Endodermal cell (in vitro differentiated cells): ENCODE data around the gene ELP1. TPM values are rescaled to one million over a fixed set of nuclear protein-coding genes. Genes with fewer than 3 reads are reported as not detected.

Source experiments
- DNase-seq: peaks from one replicate; pipeline ENCODE4 v3.0.0-alpha.2; 2017
- H3K27ac ChIP-seq: 2 replicates; pipeline ENCODE4 v1.5.1; 2013; ENCODE audit warnings: mild to moderate bottlenecking, low read depth, low read length, moderate library complexity
- H3K27me3 ChIP-seq: 2 replicates; pipeline ENCODE4 v1.6.1; 2013; ENCODE audit warnings: mild to moderate bottlenecking, low read length, moderate library complexity; ENCODE audit not compliant: insufficient read depth, control insufficient read depth, poor library complexity, severe bottlenecking
- H3K36me3 ChIP-seq: 2 replicates; pipeline ENCODE4 v1.7.0; 2013; ENCODE audit warnings: mild to moderate bottlenecking, low read length, moderate library complexity; ENCODE audit not compliant: control insufficient read depth, insufficient read depth
- H3K4me1 ChIP-seq: one replicate; pipeline ENCODE4 v1.7.0; 2013; ENCODE audit warnings: low read length; ENCODE audit not compliant: control insufficient read depth, insufficient read depth
- H3K4me3 ChIP-seq: 2 replicates; pipeline ENCODE4 v1.5.1; 2013; ENCODE audit warnings: mild to moderate bottlenecking, low read length, moderate library complexity
- H3K9ac ChIP-seq: 2 replicates; pipeline ENCODE4 v1.6.1; 2013; ENCODE audit warnings: mild to moderate bottlenecking, low read length, moderate library complexity; ENCODE audit not compliant: poor library complexity, severe bottlenecking; ENCODE audit errors: extremely low read depth
- H3K9me3 ChIP-seq: 2 replicates; pipeline ENCODE4 v1.6.1; 2013; ENCODE audit warnings: mild to moderate bottlenecking, low read length, moderate library complexity; ENCODE audit not compliant: control insufficient read depth
- H3K27ac Mint-ChIP-seq: 2 replicates; pipeline ENCODE4 v1.8.0; 2020; ENCODE audit warnings: mixed read lengths
- H3K27me3 Mint-ChIP-seq: 2 replicates; pipeline ENCODE4 v1.8.0; 2021; ENCODE audit warnings: mild to moderate bottlenecking, mixed read lengths; ENCODE audit not compliant: insufficient read depth
- H3K36me3 Mint-ChIP-seq: 2 replicates; pipeline ENCODE4 v1.8.0; 2020; ENCODE audit warnings: low read depth, mixed read lengths
- H3K4me1 Mint-ChIP-seq: 2 replicates; pipeline ENCODE4 v1.8.0; 2020; ENCODE audit warnings: mixed read lengths
- H3K4me3 Mint-ChIP-seq: 2 replicates; pipeline ENCODE4 v1.8.0; 2020; ENCODE audit warnings: mild to moderate bottlenecking, moderate library complexity, mixed read lengths
- H3K9me3 Mint-ChIP-seq: 2 replicates; pipeline ENCODE4 v1.8.0; 2020; ENCODE audit warnings: mild to moderate bottlenecking, mixed read lengths
- CTCF ChIP-seq: fragments of 200-600 bp; sonication (generic); conservative IDR thresholded peaks from 2 replicates; pipeline ENCODE4 v1.5.0; 2021; ENCODE audit warnings: antibody characterized with exemption, mild to moderate bottlenecking
- WGBS, 2 experiments: methylation state at CpG; one replicate each; pipeline versions ENCODE4 v1.1.5 to v1.1.7; 2013; ENCODE audit warnings: missing lambda C conversion rate in 2 of 2, mixed read lengths in 1 of 2; ENCODE audit not compliant: insufficient coverage in 1 of 2, insufficient read length in 1 of 2; 5-methylcytosine and 5-hydroxymethylcytosine counted together
- total RNA-seq, 2 donors: library from RNA; stranded (reverse); fragmentation: NEBNext Ultra II Directional in 1 of 2; extraction: Animal tissue kit (Norgen Biotek cat#: 25700) in 1 of 2; gene quantifications; 2 replicates in 1 of 2; 3 replicates in 1 of 2; pipeline ENCODE4 v1.2.1, GENCODE V29; 2021

ELP1 gene
- total RNA-seq, 2 donors from 2014 or later: 32.9 to 37.1 TPM

- WGBS, 2 experiments: 88 to 100% methylated on average over 3 to 4 of the region's 4 CpGs
- Mint-ChIP-seq H3K4me1 (no peaks in the 10 kb centered on the region), H3K27ac (no peak overlapping the region), H3K36me3 (no peaks in the 10 kb centered on the region), H3K27me3 (no peaks in the 10 kb centered on the region), H3K4me3 (no peak overlapping the region), H3K9me3 (no peaks in the 10 kb centered on the region)
- Histone ChIP-seq H3K4me3 (no peak overlapping the region), H3K27ac (no peak overlapping the region), H3K4me1 (no peaks in the 10 kb centered on the region), H3K27me3 (no peaks in the 10 kb centered on the region), H3K36me3 (no peaks in the 10 kb centered on the region), H3K9ac (no peak overlapping the region), H3K9me3 (no peaks in the 10 kb centered on the region)
- no peak for DNase-seq
- TF ChIP-seq CTCF: no peak
These were observed 73.6 kb downstream of the ELP1 start for GRCh38 chr9:108860354-108860753.

GRCh38 chr9:108859459-108860114 lies 74.3 kb downstream of the ELP1 start:
- Mint-ChIP-seq H3K27me3 (no peaks in the 10 kb centered on the region), H3K27ac (no peak overlapping the region), H3K9me3 (no peaks in the 10 kb centered on the region), H3K4me3 (no peak overlapping the region), H3K36me3 (no peaks in the 10 kb centered on the region), H3K4me1 (no peaks in the 10 kb centered on the region)
- Histone ChIP-seq H3K9me3 (no peaks in the 10 kb centered on the region), H3K36me3 (no peaks in the 10 kb centered on the region), H3K4me1 (no peaks in the 10 kb centered on the region), H3K27me3 (no peaks in the 10 kb centered on the region), H3K9ac (no peak overlapping the region), H3K4me3 (no peak overlapping the region), H3K27ac (no peak overlapping the region)
- no peak for DNase-seq
- WGBS, 2 experiments: 91% methylated on average over 3 of the region's 3 CpGs; no CpG with 5 or more reads in 1 of the 2 experiments
- TF ChIP-seq CTCF: no peak

GRCh38 chr9:108857572-108857971 lies 76.4 kb downstream of the ELP1 start:
- Histone ChIP-seq H3K9ac (no peak overlapping the region), H3K36me3 (no peaks in the 10 kb centered on the region), H3K27me3 (no peaks in the 10 kb centered on the region), H3K4me1 (no peaks in the 10 kb centered on the region), H3K4me3 (no peak overlapping the region), H3K9me3 (no peaks in the 10 kb centered on the region), H3K27ac (no peak overlapping the region)
- 96% methylated on average over 3 to 6 of the region's 6 CpGs for WGBS, 2 experiments
- Mint-ChIP-seq H3K9me3 (no peaks in the 10 kb centered on the region), H3K4me3 (no peak overlapping the region), H3K4me1 (no peaks in the 10 kb centered on the region), H3K27me3 (no peaks in the 10 kb centered on the region), H3K27ac (no peak overlapping the region), H3K36me3 (no peaks in the 10 kb centered on the region)
- no peak for DNase-seq
- TF ChIP-seq CTCF: no peak
